BE2C (cell line): ENCODE measurements around the gene DCN.

Source experiments
- DNase-seq: peaks from one replicate; pipeline ENCODE4 v3.0.0-alpha.2; 2020
- H3K27me3 ChIP-seq: fragments of 250-450 bp; sonication (Bioruptor Pico); 2 replicates; pipeline ENCODE4 v1.5.1; 2020; ENCODE audit warnings: mild to moderate bottlenecking
- H3K36me3 ChIP-seq: fragments of 250-450 bp; sonication (Bioruptor Pico); 2 replicates; pipeline ENCODE4 v1.5.1; 2020; ENCODE audit warnings: mild to moderate bottlenecking
- H3K4me1 ChIP-seq: fragments of 250-450 bp; sonication (Bioruptor Pico); 2 replicates; pipeline ENCODE4 v1.5.1; 2020
- H3K4me3 ChIP-seq: 2 replicates; pipeline ENCODE4 v1.5.1; 2011; ENCODE audit warnings: low read depth, low read length
- H3K9me3 ChIP-seq: fragments of 250-450 bp; sonication (Bioruptor Pico); 2 replicates; pipeline ENCODE4 v1.5.1; 2020
- CTCF ChIP-seq: IDR thresholded peaks from 2 replicates; pipeline ENCODE4 v1.5.1; 2012; ENCODE audit warnings: mild to moderate bottlenecking, low read depth, low read length

Gene DCN

GRCh38 chr12:91194500-91194899 is 11.9 kb upstream of the DCN start:
- Histone ChIP-seq H3K4me1 (no peaks in the 10 kb centered on the region), H3K36me3 (no peaks in the 10 kb centered on the region), H3K4me3 (no peak overlapping the region), H3K27me3 (no peaks in the 10 kb centered on the region), H3K9me3 (no peaks in the 10 kb centered on the region)
- DNase-seq = no peak
- TF ChIP-seq CTCF = no peak

GRCh38 chr12:91191513-91192111 is 9.0 kb upstream of the DCN start:
- Histone ChIP-seq H3K4me1 (peaks cover 19% of the 10 kb centered on the region), H3K4me3 (no peak overlapping the region)

GRCh38 chr12:91189516-91189915 is 6.9 kb upstream of the DCN start:
- no peak for DNase-seq
- Histone ChIP-seq H3K4me3 (no peak overlapping the region), H3K9me3 (no peaks in the 10 kb centered on the region), H3K4me1 (peaks cover 19% of the 10 kb centered on the region), H3K27me3 (no peaks in the 10 kb centered on the region), H3K36me3 (no peaks in the 10 kb centered on the region)
- TF ChIP-seq CTCF = no peak

More at GRCh38 chr12:91191513-91192111, 9.0 kb upstream of the DCN start:
- Histone ChIP-seq H3K9me3 (no peaks in the 10 kb centered on the region), H3K27me3 (no peaks in the 10 kb centered on the region), H3K36me3 (no peaks in the 10 kb centered on the region)
- no peak for TF ChIP-seq CTCF
- no peak for DNase-seq

- no peaks in the 10 kb centered on the region for H3K36me3 ChIP-seq
- no peak for TF ChIP-seq CTCF
- H3K4me3 ChIP-seq = no peak overlapping the region
- no peaks in the 10 kb centered on the region for H3K27me3 ChIP-seq
- H3K4me1 ChIP-seq = peaks cover 19% of the 10 kb centered on the region
- DNase-seq = no peak
- no peaks in the 10 kb centered on the region for H3K9me3 ChIP-seq
These were observed 6.2 kb upstream of the DCN start for GRCh38 chr12:91188778-91189177.

- Histone ChIP-seq H3K9me3 (no peaks in the 10 kb centered on the region), H3K36me3 (no peaks in the 10 kb centered on the region), H3K27me3 (no peaks in the 10 kb centered on the region), H3K4me1 (peaks cover 19% of the 10 kb centered on the region), H3K4me3 (no peak overlapping the region)
- no peak for DNase-seq
- TF ChIP-seq CTCF = no peak
These were observed 3.5 kb upstream of the DCN start for GRCh38 chr12:91186156-91186555.

GRCh38 chr12:91185421-91185820 is 2.8 kb upstream of the DCN start:
- DNase-seq = no peak

More at GRCh38 chr12:91185421-91185820, 2.8 kb upstream of the DCN start:
- H3K4me1 ChIP-seq = peaks cover 24% of the 10 kb centered on the region
- no peaks in the 10 kb centered on the region for H3K36me3 ChIP-seq
- no peak for TF ChIP-seq CTCF
- no peak overlapping the region for H3K4me3 ChIP-seq
- no peaks in the 10 kb centered on the region for H3K9me3 ChIP-seq
- no peaks in the 10 kb centered on the region for H3K27me3 ChIP-seq
